ENCODE measurements around the gene ACTR3. TPM values are rescaled to one million over a fixed set of nuclear protein-coding genes. Genes with fewer than 3 reads are reported as not detected.

ACTR3 gene
- total and polyA plus RNA-seq, 10 of the 15 experiments (the other 5 are each of a cell fraction or from before 2014, with no cell fraction given): 79.1 to 616 (median 471) TPM

DNA sequence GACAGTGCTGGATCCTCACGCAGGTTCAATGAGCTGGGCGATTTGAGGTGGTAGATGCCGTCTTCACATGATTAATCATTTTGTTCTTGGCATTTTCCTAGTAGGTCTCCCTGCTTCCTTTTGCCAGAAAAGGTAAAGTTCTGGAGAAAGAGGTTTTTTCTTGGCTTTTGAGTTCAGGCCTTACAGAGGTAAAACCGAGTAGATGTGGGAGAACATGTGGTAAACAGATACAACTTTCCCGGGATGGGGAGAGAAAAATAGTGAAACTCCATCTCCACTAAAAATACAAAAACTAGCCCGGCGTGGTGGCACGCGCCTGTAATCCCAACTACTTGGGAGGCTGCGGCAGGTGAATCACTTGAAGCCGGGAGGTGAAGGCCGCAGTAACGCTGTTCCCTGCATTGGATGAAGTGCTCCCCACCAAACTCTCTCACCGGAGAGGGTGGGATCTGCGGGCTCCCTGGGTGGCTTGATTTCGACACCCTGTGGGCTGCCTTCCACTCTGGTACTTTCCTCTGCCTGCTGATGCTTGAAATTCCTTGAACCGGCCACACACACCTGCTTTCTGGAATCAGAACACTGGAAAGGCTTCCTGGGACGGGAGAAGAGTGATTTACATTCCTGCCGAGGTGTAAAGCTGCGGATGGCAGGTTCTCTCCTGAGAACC, 88.8 kb downstream of the ACTR3 start (continued):
- TF ChIP-seq EED (IDR thresholded peaks at IDR 0.05; ENCODE audit: low read depth) (no peak), SPI1 (IDR thresholded peaks at IDR 0.05; ENCODE audit: borderline replicate concordance, insufficient read depth, low read depth, low read length) (no peak), MTA3 (IDR thresholded peaks at IDR 0.05; ENCODE audit: borderline replicate concordance, low read length) (no peak)

DNA sequence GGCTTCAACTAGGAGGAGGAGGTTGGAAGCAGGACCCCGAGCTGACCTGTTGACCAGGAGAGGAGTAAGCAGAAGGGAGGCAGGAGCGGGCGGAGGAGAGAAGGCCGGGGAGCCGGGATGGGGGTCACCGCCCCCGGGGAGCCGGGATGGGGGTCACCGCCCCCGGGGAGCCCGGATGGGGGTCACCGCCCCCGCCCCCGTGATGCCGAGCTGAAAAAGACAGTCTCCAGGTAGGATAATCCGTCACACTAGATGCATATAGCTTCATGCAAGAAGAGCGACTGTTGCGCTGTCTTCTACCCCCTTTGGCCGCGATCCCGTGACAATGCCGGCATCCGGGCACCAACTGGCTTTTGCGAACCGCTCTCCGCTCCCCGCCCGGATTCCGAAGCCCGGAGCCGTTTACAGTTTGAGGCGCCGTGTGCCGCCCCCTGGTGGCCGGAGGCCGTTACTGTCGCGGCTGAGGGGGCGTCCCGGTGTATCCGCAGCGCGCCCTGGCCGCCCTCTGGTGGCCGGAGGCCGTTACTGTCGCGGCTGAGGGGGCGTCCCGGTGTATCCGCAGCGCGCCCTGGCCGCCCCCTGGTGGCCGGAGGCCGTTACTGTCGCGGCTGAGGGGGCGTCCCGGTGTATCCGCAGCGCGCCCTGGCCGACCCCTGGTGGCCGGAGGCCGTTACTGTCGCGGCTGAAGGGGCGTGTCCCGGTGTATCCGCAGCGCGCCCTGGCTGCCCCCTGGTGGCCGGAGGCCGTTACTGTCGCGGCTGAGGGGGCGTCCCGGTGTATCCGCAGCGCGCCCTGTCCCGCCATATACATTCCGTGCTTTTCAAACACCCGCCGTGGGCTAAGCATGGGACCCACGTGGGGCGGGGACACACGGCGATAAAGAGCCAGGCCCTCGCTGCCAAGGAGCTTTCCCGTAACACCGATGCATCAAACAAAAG, 89.6 kb downstream of the ACTR3 start:
- H3K27me3 ChIP-seq (replicated peaks in 1 of 2; ENCODE audit: control insufficient read depth in 2 of 2, insufficient read depth in 2 of 2, low read length in 1 of 2): no peaks in the 10 kb centered on the region
- no peaks in the 10 kb centered on the region for H3K4me1 ChIP-seq (ENCODE audit: control insufficient read depth, insufficient read depth, low read length)
- no peak overlapping the region for H3K9ac ChIP-seq (ENCODE audit: control insufficient read depth, insufficient read depth, low read length)
- 79% methylated on average over 62 of the region's 93 CpGs for WGBS (ENCODE audit: insufficient coverage, insufficient replicate concordance, low lambda C conversion rate, missing lambda C conversion rate)
- H3K4me2 ChIP-seq (ENCODE audit: control insufficient read depth, insufficient read depth): no peak overlapping the region
- H3K79me2 ChIP-seq (ENCODE audit: control insufficient read depth, insufficient read depth, low read length): no peaks in the 10 kb centered on the region
- in situ Hi-C loops (cut with MboI) (no loop called here), intact Hi-C loops (cut with micrococcal nuclease; ENCODE audit: unreplicated experiment) (loop anchor here (10.0 kb wide), 1 partner anchor 225 kb away; the partner anchor contains the start of gene SLC35F5)
- no peaks in the 10 kb centered on the region for H4K20me1 ChIP-seq (ENCODE audit: control insufficient read depth, insufficient read depth)
- SMC1A ChIA-PET (ENCODE audit: uncharacterized antibody, unreplicated experiment): interaction anchor here (0.8 to 3.5 kb wide), 6 partner anchors 10 to 83 kb away, joined by 3 to 12 read pairs (median 4); no protein-coding TSS in a partner anchor
- FAIRE-seq: no peak
- no peak overlapping the region for H3K4me3 ChIP-seq
- DNase-seq (ENCODE audit: low read depth, low spot score): no peak
- ATAC-seq: peak; percentile 77
- no peak overlapping the region for H3K27ac ChIP-seq (ENCODE audit: control insufficient read depth, insufficient read depth)
- no peak overlapping the region for H2AFZ ChIP-seq (ENCODE audit: control insufficient read depth, low read depth, low read length)
- POLR2A ChIA-PET: interaction anchor here (0.9 kb wide), 1 partner anchor 71 kb away, joined by 3 read pairs; no protein-coding TSS in a partner anchor
- no peaks in the 10 kb centered on the region; the same call in 2 of the 3 replicates for H3K9me3 ChIP-seq (replicated peaks; ENCODE audit: control insufficient read depth, insufficient read depth, low read length)
- RAD21 ChIA-PET (ENCODE audit: unreplicated experiment): interaction anchor here (1.2 to 2.8 kb wide), 3 partner anchors 13 to 280 kb away, joined by 3 to 8 read pairs (median 5); no protein-coding TSS in a partner anchor
- no TSS peak for BruUV-seq (replicated peaks)
- H3K36me3 ChIP-seq (ENCODE audit: control insufficient read depth in 2 of 2, insufficient read depth in 2 of 2, low read length in 1 of 2): no peaks in the 10 kb centered on the region
- CTCF ChIA-PET: interaction anchor here (0.6 to 3.7 kb wide), 14 partner anchors 11 to 375 kb away, joined by 3 to 20 read pairs (median 4); partner anchors contain the start of gene SLC35F5
- TF ChIP-seq JUND (IDR thresholded peaks at IDR 0.05; ENCODE audit: low read depth, low read length): no peak
- TF ChIP-seq EGR1 (IDR thresholded peaks at IDR 0.05; ENCODE audit: borderline replicate concordance in 1 of 2, low read depth in 2 of 2, low read length in 2 of 2): peak in 1 of 2 experiments; percentile 86; a peak in 2 of 3 replicates
- peak; percentile 44; the same call in 1 of the 2 replicates for TF ChIP-seq CREB1 (IDR thresholded peaks at IDR 0.05; ENCODE audit: low read depth)
- peak; percentile 95; the same call in 1 of the 2 replicates for TF ChIP-seq CBX5 (IDR thresholded peaks at IDR 0.05; ENCODE audit: low read depth)
- peak; percentile 58 for TF ChIP-seq BCL3 (IDR thresholded peaks at IDR 0.05; ENCODE audit: borderline replicate concordance, insufficient read depth, low read depth, low read length, poor library complexity, severe bottlenecking)
- peak; percentile 13; the same call in 1 of the 2 replicates for TF ChIP-seq ATF3 (IDR thresholded peaks at IDR 0.05; ENCODE audit: borderline replicate concordance, extremely low read depth, low read depth, low read length)
- no peak for TF ChIP-seq KLF5 (IDR thresholded peaks at IDR 0.05; ENCODE audit: partially characterized antibody)
- TF ChIP-seq CEBPB (IDR thresholded peaks at IDR 0.05; ENCODE audit: borderline replicate concordance in 1 of 2, low read depth in 2 of 2, low read length in 2 of 2): no peak
- no peak for TF ChIP-seq SP1 (IDR thresholded peaks at IDR 0.05; ENCODE audit: low read depth, low read length)
- TF ChIP-seq SREBF2 (IDR thresholded peaks at IDR 0.05; ENCODE audit: low read length): no peak
- peak; percentile 59 for TF ChIP-seq SMC3 (IDR thresholded peaks at IDR 0.05; ENCODE audit: borderline replicate concordance, low read length)
- TF ChIP-seq TCF3 (IDR thresholded peaks at IDR 0.05; ENCODE audit: borderline replicate concordance, insufficient read depth, low read depth, low read length): 0 out of 2 replicates have a peak, but pooled peaks have one; percentile 32
- TF ChIP-seq HCFC1 (IDR thresholded peaks at IDR 0.05; ENCODE audit: low read length): 0 out of 2 replicates have a peak, but pooled peaks have one; percentile 25
- TF ChIP-seq SMARCA5 (IDR thresholded peaks at IDR 0.05): peak; percentile 58
